ENCODE results near the gene TBX3. TPM values are rescaled to one million over a fixed set of nuclear protein-coding genes. Genes with fewer than 3 reads are reported as not detected.

The TBX3 gene
- total and polyA plus RNA-seq, 10 of the 15 experiments (the other 5 are each of a cell fraction or from before 2014, with no cell fraction given), result 0.04 to 0.28 (median 0.08) TPM; not detected in 7

GRCh38 chr12:114697243-114697716, 13.3 kb upstream of the TBX3 start:
- Histone ChIP-seq H3K79me2 (ENCODE audit: control insufficient read depth, insufficient read depth, low read length) (no peaks in the 10 kb centered on the region), H2AFZ (ENCODE audit: control insufficient read depth, low read depth, low read length) (no peak overlapping the region), H4K20me1 (ENCODE audit: control insufficient read depth, insufficient read depth) (no peaks in the 10 kb centered on the region), H3K36me3 (ENCODE audit: control insufficient read depth in 2 of 2, insufficient read depth in 2 of 2, low read length in 1 of 2) (no peaks in the 10 kb centered on the region), H3K27me3 (replicated peaks in 1 of 2; ENCODE audit: control insufficient read depth in 2 of 2, insufficient read depth in 2 of 2, low read length in 1 of 2) (peaks cover 4 to 10% of the 10 kb centered on the region in 2 experiments), H3K4me1 (ENCODE audit: control insufficient read depth, insufficient read depth, low read length) (no peaks in the 10 kb centered on the region), H3K4me3 (no peak overlapping the region), H3K9me3 (replicated peaks; ENCODE audit: control insufficient read depth, insufficient read depth, low read length) (no peaks in the 10 kb centered on the region; the same call in 2 of the 3 replicates), H3K27ac (ENCODE audit: control insufficient read depth, insufficient read depth) (no peak overlapping the region), H3K4me2 (ENCODE audit: control insufficient read depth, insufficient read depth) (no peak overlapping the region), H3K9ac (ENCODE audit: control insufficient read depth, insufficient read depth, low read length) (no peak overlapping the region)
- POLR2A ChIA-PET, result no interaction called here
- no peak for TF ChIP-seq ASH2L (IDR thresholded peaks at IDR 0.05; ENCODE audit: borderline replicate concordance, low read depth)
- no peak for TF ChIP-seq ZNF217 (IDR thresholded peaks at IDR 0.05)
- TF ChIP-seq ELK1 (IDR thresholded peaks at IDR 0.05; ENCODE audit: low read depth, low read length), result no peak
- no peak for TF ChIP-seq TBL1XR1 (IDR thresholded peaks at IDR 0.05; ENCODE audit: low read depth, low read length)
- no peak for TF ChIP-seq ZNF622 (IDR thresholded peaks at IDR 0.05)
- in situ Hi-C loops (cut with MboI), result no loop called here
- SMC1A ChIA-PET (ENCODE audit: uncharacterized antibody, unreplicated experiment), result interaction anchor here (1.4 kb wide), 1 partner anchor 28 kb away, joined by 3 read pairs; no protein-coding TSS in a partner anchor
- RAD21 ChIA-PET (ENCODE audit: unreplicated experiment), result no interaction called here
- CTCF ChIA-PET, result no interaction called here
- intact Hi-C loops (cut with micrococcal nuclease; ENCODE audit: unreplicated experiment), result no loop called here
- ATAC-seq (no peak), DNase-seq (ENCODE audit: low read depth, low spot score) (no peak), FAIRE-seq (no peak)
- no TSS peak for BruUV-seq (replicated peaks)
- WGBS (ENCODE audit: insufficient coverage, insufficient replicate concordance, low lambda C conversion rate, missing lambda C conversion rate), result 37% methylated on average over 23 of the region's 23 CpGs
